ENCODE measurements around the gene PRKX.
A peak's percentile ranks its signal among the peaks of the same experiment; 100 is the strongest.
"Not testable (repeated sequence)": the region's sequence is repeated elsewhere in the genome, so short reads cannot be mapped to it uniquely, and the experiment has no call there.

PRKX gene

DNA sequence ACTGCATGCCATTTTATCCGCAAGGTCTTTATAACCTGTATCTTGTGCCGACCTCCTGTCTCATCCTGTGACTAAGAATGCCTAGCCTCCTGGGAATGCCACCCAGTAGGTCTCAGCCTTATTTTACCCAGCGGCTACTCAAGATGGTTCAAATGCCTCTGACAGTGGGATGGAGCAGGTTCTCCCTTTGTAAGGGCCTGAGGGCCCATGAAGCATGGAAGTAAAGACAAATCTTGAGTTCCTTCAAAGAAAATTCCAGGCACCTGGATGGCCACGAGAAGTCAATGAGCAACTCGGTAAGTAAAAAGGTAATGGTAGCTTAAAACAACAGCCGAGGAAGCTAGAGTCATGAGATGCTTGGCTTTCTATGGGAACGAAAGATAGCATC is 19.6 kb upstream of the PRKX start:
- no peak for TF ChIP-seq Cebpa-rat (IDR thresholded peaks at IDR 0.05)
- Histone ChIP-seq H3K4me1 (no peaks in the 10 kb centered on the region), H3K9me3 (replicated peaks in 1 of 11) (no peaks in the 10 kb centered on the region), H3K9ac (no peak overlapping the region), H3K27ac (no peak overlapping the region), H3K27me3 (no peaks in the 10 kb centered on the region), H3K4me2 (no peak overlapping the region), H4K20me1 (no peaks in the 10 kb centered on the region), H3K4me3 (no peak overlapping the region), H3K36me3 (no peaks in the 10 kb centered on the region)

DNA sequence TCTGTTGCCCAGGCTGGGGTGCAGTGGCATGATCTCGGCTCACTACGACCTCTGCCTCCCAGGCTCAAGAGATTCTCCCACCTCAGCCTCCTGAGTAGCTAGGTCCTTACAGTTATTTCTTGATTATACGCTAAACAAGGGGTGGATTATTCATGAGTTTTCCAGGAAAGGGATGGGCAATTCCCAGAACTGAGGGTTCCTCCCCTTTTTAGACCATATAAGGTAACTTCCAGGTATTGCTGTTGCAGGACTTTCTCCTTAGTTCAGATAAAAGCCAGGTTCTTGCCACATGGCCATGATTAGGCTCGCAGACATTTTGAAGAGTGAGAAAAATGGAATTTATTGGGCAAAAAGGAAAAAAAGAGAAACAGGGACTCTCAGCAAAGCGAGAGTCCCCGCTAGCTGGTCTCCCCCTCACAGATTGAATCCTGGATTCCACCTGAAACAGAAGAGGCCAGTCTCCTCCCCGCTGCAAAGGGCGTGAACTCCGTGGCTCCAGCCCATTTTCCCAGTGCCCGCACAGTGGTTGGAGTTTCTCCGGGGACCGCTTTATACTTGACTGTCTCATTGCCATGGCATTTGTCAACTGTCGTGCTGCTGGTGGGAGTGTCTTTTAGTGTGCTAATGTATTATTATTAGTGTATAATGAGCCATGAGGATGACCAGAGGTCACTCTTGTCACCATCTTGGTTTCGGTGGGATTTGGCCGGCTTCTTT is 19.0 kb upstream of the PRKX start:
- H3K4me1 ChIP-seq; H4K20me1 ChIP-seq; H3K9ac ChIP-seq; H3K27ac ChIP-seq; H3K27me3 ChIP-seq; H3K4me3 ChIP-seq; H3K36me3 ChIP-seq; H3K4me2 ChIP-seq; H3K9me3 ChIP-seq (replicated peaks in 1 of 11): not testable (repeated sequence)

DNA sequence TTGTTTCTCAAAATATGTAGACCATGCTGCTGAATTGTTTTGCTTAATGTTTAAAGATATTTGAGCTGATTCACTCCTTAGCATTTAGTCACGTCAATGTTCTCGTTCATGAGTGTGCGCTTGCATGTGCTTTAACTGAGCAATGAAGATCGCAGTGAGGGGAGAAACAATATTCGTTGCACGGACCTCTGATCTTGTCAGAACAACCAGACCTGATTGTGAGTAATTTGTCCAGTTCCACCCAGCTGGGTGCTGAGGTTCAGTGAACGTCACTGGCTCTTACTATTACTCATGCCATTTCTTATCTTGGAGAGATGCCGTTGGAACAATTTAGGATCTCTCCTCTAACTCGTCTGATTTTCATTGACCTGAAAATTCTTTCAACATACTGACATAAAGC is 15.0 kb upstream of the PRKX start:
- peaks cover 0 to 4% (median 0%) of the 10 kb centered on the region in 10 experiments; a peak in 4 of 20 replicates for H3K4me1 ChIP-seq

DNA sequence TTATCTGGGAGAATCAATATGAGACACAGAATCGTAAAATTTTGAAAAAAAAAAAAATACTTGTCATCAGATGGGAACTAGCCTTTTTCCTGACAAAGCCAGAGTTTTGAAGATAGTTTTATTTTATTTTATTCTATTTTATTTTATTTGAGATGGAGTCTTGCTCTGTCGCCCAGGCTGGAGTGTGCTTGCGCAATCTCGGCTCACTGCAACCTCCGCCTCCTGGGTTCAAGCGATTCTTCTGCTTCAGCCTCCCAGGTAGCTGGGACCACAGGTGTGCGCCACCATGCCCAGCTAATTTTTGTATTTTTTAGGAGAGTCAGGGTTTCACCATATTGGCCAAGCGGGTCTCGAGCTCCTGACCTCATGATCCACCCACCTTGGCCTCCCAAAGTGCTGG is 10.0 kb upstream of the PRKX start:
- peaks cover 4 to 31% (median 12%) of the 10 kb centered on the region in 10 experiments; a peak in 19 of 20 replicates for H3K4me1 ChIP-seq
- not testable (repeated sequence) for H3K4me3 ChIP-seq, H3K36me3 ChIP-seq, H3K27me3 ChIP-seq, H3K27ac ChIP-seq, H3K9ac ChIP-seq, H4K20me1 ChIP-seq
- peaks cover 0 to 24% (median 17%) of the 10 kb centered on the region in 11 experiments; a peak in 12 of 22 replicates for H3K9me3 ChIP-seq (replicated peaks in 1 of 11)
- TF ChIP-seq Cebpa-rat (IDR thresholded peaks at IDR 0.05) = peak in 7 of 11 experiments; percentile 28 to 76 (median 50); a peak in 7 of 22 replicates
- H3K4me2 ChIP-seq = peak overlapping the region in 2 of 11 experiments; percentile 19 to 22; a peak in 1 of 22 replicates

More for the DNA sequence above, 15.0 kb upstream of the PRKX start:
- Histone ChIP-seq H3K9me3 (replicated peaks in 1 of 11) (peaks cover 0 to 21% (median 14%) of the 10 kb centered on the region in 11 experiments; a peak in 12 of 22 replicates), H3K4me2 (no peak overlapping the region), H3K27ac (no peak overlapping the region), H3K27me3 (no peaks in the 10 kb centered on the region), H3K9ac (no peak overlapping the region), H3K36me3 (no peaks in the 10 kb centered on the region), H4K20me1 (no peaks in the 10 kb centered on the region), H3K4me3 (no peak overlapping the region)
- TF ChIP-seq Cebpa-rat (IDR thresholded peaks at IDR 0.05) = no peak

DNA sequence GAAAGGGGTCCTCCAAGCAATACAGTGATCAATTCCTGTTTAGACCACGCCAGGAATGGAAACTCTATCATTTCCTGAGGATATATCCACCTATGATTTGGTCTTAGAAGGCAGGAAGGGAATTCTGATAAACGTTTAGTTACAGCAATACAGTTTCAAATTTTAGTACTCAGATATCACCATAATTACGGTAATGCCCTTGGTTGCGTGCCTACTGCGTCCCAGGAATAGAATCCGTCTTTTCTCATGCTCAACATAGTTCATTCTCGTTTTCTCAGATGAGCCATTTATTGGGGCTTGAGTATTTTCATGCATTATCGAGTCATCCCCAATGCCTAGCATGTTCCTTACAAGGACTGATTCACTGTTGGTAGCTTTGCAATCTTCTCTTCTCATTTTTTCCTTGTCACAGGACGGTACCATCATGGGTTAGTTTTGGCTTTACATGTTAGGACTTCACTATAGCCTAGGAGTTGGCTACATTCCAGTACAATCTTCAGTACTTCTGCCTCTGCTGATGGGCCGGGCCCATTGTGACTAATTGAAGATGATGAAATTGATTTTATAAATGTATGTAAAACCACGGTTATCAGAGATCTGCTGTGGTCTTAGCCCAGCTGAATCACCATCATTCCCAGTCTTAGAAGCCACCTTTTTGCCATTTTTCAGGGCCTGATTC is 4.4 kb upstream of the PRKX start:
- peaks cover 4 to 32% (median 24%) of the 10 kb centered on the region in 10 experiments; a peak in 19 of 20 replicates for H3K4me1 ChIP-seq
- TF ChIP-seq Cebpa-rat (IDR thresholded peaks at IDR 0.05) = no peak
- no peak overlapping the region for H3K4me2 ChIP-seq

DNA sequence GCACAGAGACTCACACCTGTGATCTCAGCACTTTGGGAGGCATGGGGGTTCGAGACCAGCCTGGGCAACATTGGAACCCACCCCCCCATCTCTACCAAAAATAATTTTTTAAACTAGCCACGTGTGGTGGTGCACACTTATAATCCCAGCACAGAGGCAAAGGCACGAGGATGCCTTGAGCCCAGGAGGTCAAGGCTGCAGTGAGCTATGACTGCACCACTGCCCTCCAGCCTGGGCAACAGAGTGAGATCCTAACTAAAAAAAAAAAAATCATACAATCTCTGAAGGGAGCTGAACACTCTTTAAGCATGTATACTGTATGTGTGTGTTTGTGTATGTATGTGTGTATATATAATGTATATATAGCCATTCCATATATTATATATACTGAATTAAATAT is 2.5 kb upstream of the PRKX start:
- Histone ChIP-seq H3K27ac (no peak overlapping the region), H3K9me3 (replicated peaks in 1 of 11) (peaks cover 0 to 5% (median 0%) of the 10 kb centered on the region in 11 experiments; a peak in 1 of 22 replicates), H3K27me3 (no peaks in the 10 kb centered on the region), H3K4me2 (no peak overlapping the region), H4K20me1 (peaks cover 0 to 22% (median 12%) of the 10 kb centered on the region in 11 experiments; a peak in 20 of 22 replicates), H3K4me3 (no peak overlapping the region), H3K4me1 (peaks cover 4 to 21% (median 15%) of the 10 kb centered on the region in 10 experiments), H3K36me3 (no peaks in the 10 kb centered on the region; a peak in 1 of 22 replicates), H3K9ac (no peak overlapping the region)
- TF ChIP-seq Cebpa-rat (IDR thresholded peaks at IDR 0.05) = no peak

More for the DNA sequence above, 4.4 kb upstream of the PRKX start:
- Histone ChIP-seq H3K9me3 (replicated peaks in 1 of 11) (peaks cover 0 to 5% (median 0%) of the 10 kb centered on the region in 11 experiments; a peak in 1 of 22 replicates), H3K9ac (no peak overlapping the region), H3K4me3 (no peak overlapping the region), H4K20me1 (peaks cover 0 to 2% (median 0%) of the 10 kb centered on the region in 11 experiments; a peak in 6 of 22 replicates), H3K36me3 (no peaks in the 10 kb centered on the region), H3K27ac (no peak overlapping the region), H3K27me3 (no peaks in the 10 kb centered on the region)

DNA sequence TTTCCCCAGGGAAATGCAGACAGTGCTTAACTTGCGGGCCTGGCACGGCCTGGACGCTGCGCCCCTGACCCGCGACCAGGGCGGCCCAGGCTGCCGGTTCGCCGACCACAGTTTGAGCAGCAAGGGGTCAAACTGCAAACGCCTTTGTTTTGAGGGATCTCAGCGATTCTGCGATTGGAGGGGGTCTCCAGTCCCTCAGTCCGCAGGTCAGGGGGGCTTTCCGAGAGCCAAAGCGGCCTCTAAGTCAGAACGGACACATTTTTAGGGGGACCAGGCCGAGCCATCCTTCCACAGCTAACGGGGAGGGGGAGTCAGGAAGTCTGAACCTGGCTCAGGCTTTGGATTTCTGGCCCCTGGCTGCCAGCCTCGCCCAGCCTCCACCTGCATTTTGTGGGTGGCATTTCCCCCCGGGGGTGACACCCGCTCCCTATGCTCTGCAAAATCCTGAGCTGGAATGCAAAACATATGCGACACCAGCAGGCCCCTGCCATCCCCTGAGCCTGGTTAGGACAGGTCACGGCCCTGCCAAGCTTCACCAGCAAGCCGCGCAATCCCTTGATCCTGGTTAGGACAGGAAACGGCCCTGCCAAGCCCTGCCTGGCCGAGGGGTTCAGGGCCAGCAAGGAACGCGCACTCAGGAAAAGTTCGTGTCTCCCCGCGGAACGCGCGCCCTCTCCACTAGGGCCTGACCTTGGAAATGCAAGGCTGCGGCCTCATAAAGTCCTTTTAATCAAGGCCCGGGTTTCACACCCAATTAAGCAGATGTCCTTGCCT is 1.4 kb upstream of the PRKX start:
- H3K9ac ChIP-seq = peak overlapping the region in 4 of 11 experiments; percentile 96 to 99 (median 97); a peak in 4 of 22 replicates
- H3K27ac ChIP-seq = peak overlapping the region in 1 of 11 experiments; percentile 95; a peak in 1 of 22 replicates
- peaks cover 1 to 32% (median 23%) of the 10 kb centered on the region in 11 experiments; a peak in 20 of 22 replicates for H4K20me1 ChIP-seq
- H3K4me1 ChIP-seq = peaks cover 14 to 32% (median 26%) of the 10 kb centered on the region in 10 experiments
- not testable (repeated sequence) for H3K36me3 ChIP-seq; H3K9me3 ChIP-seq (replicated peaks in 1 of 11); H3K4me3 ChIP-seq; H3K27me3 ChIP-seq
- H3K4me2 ChIP-seq = peak overlapping the region in 9 of 11 experiments; percentile 84 to 92 (median 87); a peak in 18 of 22 replicates

DNA sequence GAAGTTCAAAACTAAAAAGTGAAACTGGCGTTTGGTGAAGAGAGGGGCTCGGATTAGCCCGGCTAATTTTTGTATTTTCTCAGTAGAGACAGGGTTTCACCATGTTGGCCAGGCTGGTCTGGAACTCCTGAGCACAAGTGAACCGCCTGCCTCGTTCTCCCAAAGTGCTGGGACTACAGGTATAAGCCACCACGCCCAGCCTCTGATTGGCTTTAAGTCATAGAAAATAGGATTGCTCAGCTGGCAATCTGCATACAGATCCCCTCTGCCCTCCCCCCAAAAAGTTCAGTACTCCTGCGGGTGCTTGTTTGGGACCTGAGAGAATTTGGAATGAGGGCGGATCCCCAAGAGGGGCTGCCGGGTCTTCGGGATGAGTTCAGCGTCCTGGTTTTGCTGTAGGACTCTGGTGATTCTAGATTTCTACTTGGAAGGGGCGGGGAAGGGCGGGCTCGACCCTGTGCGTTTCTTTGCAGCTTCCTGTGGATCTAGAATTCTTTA is 537 bp upstream of the PRKX start:
- peak overlapping the region; percentile 86 to 99 (median 97) for H3K9ac ChIP-seq
- H3K4me3 ChIP-seq = peak overlapping the region; percentile 87 to 100 (median 98)
- H3K9me3 ChIP-seq (replicated peaks in 1 of 11) = peaks cover 0 to 5% (median 0%) of the 10 kb centered on the region in 11 experiments; a peak in 2 of 22 replicates
- TF ChIP-seq Cebpa-rat (IDR thresholded peaks at IDR 0.05) = no peak
- H3K4me2 ChIP-seq = peak overlapping the region; percentile 72 to 92 (median 86)
- peak overlapping the region; percentile 76 to 96 (median 95); a peak in 21 of 22 replicates for H3K27ac ChIP-seq
- peaks cover 6 to 41% (median 32%) of the 10 kb centered on the region in 11 experiments; a peak in 20 of 22 replicates for H4K20me1 ChIP-seq
- H3K36me3 ChIP-seq = peaks cover 0 to 17% (median 10%) of the 10 kb centered on the region in 11 experiments; a peak in 16 of 22 replicates
- H3K27me3 ChIP-seq = no peaks in the 10 kb centered on the region
- H3K4me1 ChIP-seq = peaks cover 18 to 40% (median 35%) of the 10 kb centered on the region in 10 experiments

Data from BLaER1 treated with 17β-estradiol and CSF1 and Interleukin-3, amounts not matched to agents 10 nM and 100 nM (cell line).